OCI-LY7 (cell line): Measurements from ENCODE around the gene GPR35. TPM values are rescaled to one million over a fixed set of nuclear protein-coding genes. Genes with fewer than 3 reads are reported as not detected.

Source experiments
- BruUV-seq: library from RNA; stranded (reverse); fragments of 400-500 nt; replicated peaks from 2 replicates; lab custom pipeline; 2021; lab: Mats Ljungman, UMichigan
- CTCF ChIA-PET: fragments of 300-600 bp; sonication (Branson Sonifier 250); formaldehyde crosslinking; loops from one replicate; lab custom pipeline; 2022; ENCODE audit warnings: antibody characterized with exemption; ENCODE audit not compliant: unreplicated experiment; lab: Charles Lee
- POLR2A ChIA-PET: fragments of 300-600 bp; sonication (Branson Sonifier 250); formaldehyde crosslinking; loops from one replicate; lab custom pipeline; 2022; ENCODE audit warnings: antibody characterized with exemption; lab: Charles Lee
- DNase-seq: peaks from one replicate; pipeline ENCODE4 v3.0.0-alpha.2; 2015; ENCODE audit warnings: low spot score
- H2AFZ ChIP-seq: fragments of 200-600 bp; sonication (generic), shearing (Covaris generic); 2 replicates; pipeline ENCODE4 v1.6.1; 2014; ENCODE audit warnings: mild to moderate bottlenecking, antibody characterized with exemption, low read length, moderate library complexity
- H3K27ac ChIP-seq: fragments of 200-600 bp; sonication (generic); 2 replicates; pipeline ENCODE4 v1.5.1; 2014; ENCODE audit warnings: mixed run types, low read depth, mild to moderate bottlenecking, moderate library complexity, low read length, inconsistent platforms; ENCODE audit not compliant: poor library complexity, severe bottlenecking
- H3K36me3 ChIP-seq: fragments of 200-600 bp; sonication (generic); 2 replicates; pipeline ENCODE4 v1.6.1; 2014; ENCODE audit warnings: mild to moderate bottlenecking, antibody characterized with exemption, low read length, moderate library complexity, mixed read lengths; ENCODE audit not compliant: insufficient read depth
- H3K4me1 ChIP-seq: fragments of 200-600 bp; sonication (generic); 2 replicates; pipeline ENCODE4 v1.5.1; 2014; ENCODE audit warnings: mild to moderate bottlenecking, low read length; ENCODE audit not compliant: insufficient read depth, poor library complexity, severe bottlenecking
- H3K4me2 ChIP-seq: fragments of 200-600 bp; sonication (generic); 2 replicates; pipeline ENCODE4 v1.6.1; 2014; ENCODE audit warnings: mild to moderate bottlenecking, low read length
- H3K4me3 ChIP-seq: fragments of 200-600 bp; sonication (generic); 2 replicates; pipeline ENCODE4 v1.5.1; 2014; ENCODE audit warnings: mild to moderate bottlenecking, low read depth, low read length; ENCODE audit not compliant: poor library complexity, severe bottlenecking
- H3K79me2 ChIP-seq: fragments of 200-600 bp; sonication (generic); 2 replicates; pipeline ENCODE4 v1.6.1; 2016; ENCODE audit warnings: low read depth, mild to moderate bottlenecking, low read length, moderate library complexity, mixed read lengths; ENCODE audit not compliant: insufficient read depth
- H3K9me2 ChIP-seq: fragments of 200-600 bp; sonication (generic); 2 replicates; pipeline ENCODE4 v1.6.1; 2016; ENCODE audit warnings: mild to moderate bottlenecking, low read length, mixed read lengths; ENCODE audit not compliant: insufficient read depth
- H3K9me3 ChIP-seq: fragments of 200-600 bp; sonication (generic); 2 replicates; pipeline ENCODE4 v1.6.1; 2014; ENCODE audit warnings: mild to moderate bottlenecking, mixed run types, low read length, mixed read lengths
- H4K20me1 ChIP-seq: fragments of 200-600 bp; sonication (generic); 2 replicates; pipeline ENCODE4 v1.6.1; 2014; ENCODE audit warnings: mild to moderate bottlenecking, antibody characterized with exemption, low read length, moderate library complexity, mixed read lengths; ENCODE audit not compliant: insufficient read depth
- CTCF ChIP-seq: fragments of 200-600 bp; sonication (generic); conservative IDR thresholded peaks from 2 replicates; pipeline ENCODE4 v1.5.1; 2014; ENCODE audit warnings: mild to moderate bottlenecking, antibody characterized with exemption, low read length, moderate library complexity, mixed read lengths
- EZH2phosphoT487 ChIP-seq: fragments of 200-600 bp; sonication (generic); IDR thresholded peaks from 2 replicates; pipeline ENCODE4 v1.6.1; 2018; ENCODE audit warnings: low read depth, borderline replicate concordance, mild to moderate bottlenecking, mixed run types, antibody characterized with exemption, low read length, moderate library complexity, mixed read lengths
- intact Hi-C: fragments of 100-400 bp; cut with micrococcal nuclease; formaldehyde crosslinking; loops from one replicate; pipeline ENCODE4 v1.10.0; 2022; ENCODE audit not compliant: unreplicated experiment
- total RNA-seq, 2 experiments: library from RNA; depleted of rRNA in 1 of 2; stranded (reverse); fragments of >200 nt in 1 of 2; shearing (Covaris generic) in 1 of 2; gene quantifications; 2 replicates each; pipeline ENCODE4 v1.2.3, GENCODE V29; 2014 to 2022

The GPR35 gene
- total RNA-seq, 2 experiments from 2014 or later, result 0.88 to 2.4 TPM

DNA sequence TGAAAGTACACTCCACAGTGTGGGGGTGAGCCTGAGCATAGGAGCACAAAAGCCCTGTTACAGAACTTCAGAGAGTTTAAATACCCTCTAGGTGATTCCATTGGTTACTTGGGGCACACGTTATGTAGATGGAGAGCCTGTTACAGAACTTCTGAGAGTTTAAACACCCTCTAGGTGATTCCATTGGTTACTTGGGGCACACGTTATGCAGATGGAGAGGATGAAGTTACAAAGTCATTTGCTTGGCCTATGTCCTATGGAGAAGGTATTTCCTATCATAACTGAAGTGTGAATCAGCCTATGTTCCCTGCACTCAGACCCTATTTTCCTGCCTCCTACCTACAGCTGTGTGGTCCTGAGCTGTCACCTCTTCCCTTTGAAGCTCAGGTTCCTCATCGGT is 42.5 kb upstream of the GPR35 start:
- TF ChIP-seq CTCF (no peak), EZH2phosphoT487 (no peak)
- DNase-seq, result no peak
- no TSS peak for BruUV-seq
- Histone ChIP-seq H3K4me1 (peaks cover 64% of the 10 kb centered on the region), H3K9me2 (no peaks in the 10 kb centered on the region), H3K4me2 (peak overlapping the region; percentile 82), H3K36me3 (peaks cover 56% of the 10 kb centered on the region), H3K79me2 (peaks cover 57% of the 10 kb centered on the region), H3K4me3 (peak overlapping the region; percentile 96), H3K9me3 (no peaks in the 10 kb centered on the region), H3K27ac (peak overlapping the region; percentile 98), H4K20me1 (peaks cover 11% of the 10 kb centered on the region; the same call in 1 of the 2 replicates), H2AFZ (no peak overlapping the region)
- intact Hi-C loops, result loop anchor here (10.0 kb wide), 1 partner anchor 732 kb away; the partner anchor contains the start of genes HDLBP and SEPTIN2
- POLR2A ChIA-PET, result interaction anchor here (4.4 kb wide), 1 partner anchor 16 kb away, joined by 59 read pairs; no protein-coding TSS in a partner anchor
- CTCF ChIA-PET, result no interaction called here

DNA sequence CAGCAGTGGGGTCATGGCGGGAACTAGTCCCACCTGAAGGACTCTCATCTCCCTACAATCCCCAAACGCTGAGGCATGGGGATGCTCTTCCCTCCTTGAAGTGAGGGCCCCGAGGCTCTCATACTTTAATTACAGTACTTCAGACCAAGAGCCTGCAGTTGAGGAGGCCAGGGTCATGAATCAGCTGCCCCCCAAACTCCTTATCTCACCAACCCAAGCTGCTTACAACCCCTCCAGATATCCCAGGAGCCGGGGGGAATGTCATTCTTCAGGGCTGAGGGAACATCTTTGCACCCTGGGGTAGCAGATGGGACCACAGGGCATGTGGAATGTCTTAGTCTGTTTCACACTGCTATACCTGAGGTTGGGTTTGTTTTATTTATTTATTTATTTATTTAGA is 41.5 kb upstream of the GPR35 start:
- peak overlapping the region; percentile 96 for H3K4me3 ChIP-seq
- H3K4me1 ChIP-seq, result peaks cover 74% of the 10 kb centered on the region
- H2AFZ ChIP-seq, result no peak overlapping the region
- H3K79me2 ChIP-seq, result peaks cover 67% of the 10 kb centered on the region
- BruUV-seq, result no TSS peak
- no peak for DNase-seq
- no peaks in the 10 kb centered on the region for H3K9me3 ChIP-seq
- H3K4me2 ChIP-seq, result peak overlapping the region; percentile 82
- CTCF ChIA-PET, result no interaction called here
- H4K20me1 ChIP-seq, result peaks cover 15% of the 10 kb centered on the region; the same call in 1 of the 2 replicates
- TF ChIP-seq CTCF (no peak), EZH2phosphoT487 (no peak)
- POLR2A ChIA-PET, result interaction anchor here (4.4 kb wide), 1 partner anchor 17 kb away, joined by 59 read pairs; no protein-coding TSS in a partner anchor
- H3K9me2 ChIP-seq, result no peaks in the 10 kb centered on the region
- intact Hi-C loops, result loop anchor here (1.0 to 10.0 kb wide), 2 partner anchors 23 to 731 kb away; partner anchors contain the start of genes DUSP28, HDLBP and SEPTIN2
- H3K27ac ChIP-seq, result peak overlapping the region; percentile 98
- H3K36me3 ChIP-seq, result peaks cover 46% of the 10 kb centered on the region
